Smooth muscle cell (in vitro differentiated cells): ENCODE measurements around the gene SHISA4. TPM values are rescaled to one million over a fixed set of nuclear protein-coding genes. Genes with fewer than 3 reads are reported as not detected.

Source experiments
- DNase-seq: peaks from one replicate; lab custom pipeline; 2025; ENCODE audit not compliant: unreplicated experiment; lab: John Stamatoyannopoulos, UW
- H2AFZ ChIP-seq: fragments of 200-600 bp; sonication (generic); 2 replicates; pipeline ENCODE4 v1.6.0; 2016; ENCODE audit warnings: antibody characterized with exemption, low read depth, mild to moderate bottlenecking
- H3F3A ChIP-seq: fragments of 200-600 bp; sonication (generic); 2 replicates; pipeline ENCODE4 v1.6.0; 2017; ENCODE audit warnings: antibody characterized with exemption, low read depth
- H3K27ac ChIP-seq: fragments of 200-600 bp; sonication (generic); 2 replicates; pipeline ENCODE4 v1.5.1; 2016; ENCODE audit warnings: low read depth, mild to moderate bottlenecking
- H3K27me3 ChIP-seq: fragments of 200-600 bp; sonication (generic); 2 replicates; pipeline ENCODE4 v1.6.1; 2016; ENCODE audit warnings: low read depth, mild to moderate bottlenecking
- H3K36me3 ChIP-seq: fragments of 200-600 bp; sonication (generic); 2 replicates; pipeline ENCODE4 v1.5.1; 2016; ENCODE audit warnings: low read depth
- H3K4me1 ChIP-seq: fragments of 200-600 bp; sonication (generic); 2 replicates; pipeline ENCODE4 v1.5.1; 2016; ENCODE audit warnings: low read depth
- H3K4me2 ChIP-seq: fragments of 200-600 bp; sonication (generic); 2 replicates; pipeline ENCODE4 v1.6.0; 2016; ENCODE audit warnings: mild to moderate bottlenecking
- H3K4me3 ChIP-seq: fragments of 200-600 bp; sonication (generic); 2 replicates; pipeline ENCODE4 v1.5.1; 2016; ENCODE audit warnings: mild to moderate bottlenecking
- H3K79me2 ChIP-seq: fragments of 200-600 bp; sonication (generic); 2 replicates; pipeline ENCODE4 v1.6.0; 2016; ENCODE audit warnings: low read depth, mild to moderate bottlenecking
- H3K9ac ChIP-seq: fragments of 200-600 bp; sonication (generic); 2 replicates; pipeline ENCODE4 v1.6.0; 2016; ENCODE audit warnings: low read depth
- H3K9me3 ChIP-seq: fragments of 200-600 bp; sonication (generic); replicated peaks from 2 replicates; pipeline ENCODE4 v1.5.1; 2016; ENCODE audit warnings: low read depth
- H4K20me1 ChIP-seq: fragments of 200-600 bp; sonication (generic); 2 replicates; pipeline ENCODE4 v1.6.0; 2016; ENCODE audit warnings: low read depth
- WGBS: methylation state at CpG from one replicate; pipeline ENCODE4 v1.1.7; 2016; ENCODE audit warnings: low lambda C conversion rate; 5-methylcytosine and 5-hydroxymethylcytosine counted together
- polyA plus RNA-seq: library from polyadenylated mRNA; unstranded; fragments of >200 nt; fragmentation: Nextera tagmentation; extraction: Ambion mirVana; gene quantifications from 2 replicates; pipeline ENCODE4 v1.2.1, GENCODE V29; 2016
- total RNA-seq: library from RNA; depleted of rRNA; stranded (reverse); fragments of >200 nt; gene quantifications from 2 replicates; pipeline ENCODE4 v1.2.3, GENCODE V29; 2014
- TF ChIP-seq, protein P1 (sequence below): fragments of 200-600 bp; sonication (generic); IDR thresholded peaks from 2 replicates; pipeline ENCODE4 v1.5.1; 2017; ENCODE audit warnings: borderline replicate concordance, mild to moderate bottlenecking, antibody characterized with exemption; ENCODE audit not compliant: insufficient read depth, poor library complexity, severe bottlenecking

Gene SHISA4
- total and polyA plus RNA-seq, 2 experiments from 2014 or later: 30.1 to 73.5 TPM

DNA sequence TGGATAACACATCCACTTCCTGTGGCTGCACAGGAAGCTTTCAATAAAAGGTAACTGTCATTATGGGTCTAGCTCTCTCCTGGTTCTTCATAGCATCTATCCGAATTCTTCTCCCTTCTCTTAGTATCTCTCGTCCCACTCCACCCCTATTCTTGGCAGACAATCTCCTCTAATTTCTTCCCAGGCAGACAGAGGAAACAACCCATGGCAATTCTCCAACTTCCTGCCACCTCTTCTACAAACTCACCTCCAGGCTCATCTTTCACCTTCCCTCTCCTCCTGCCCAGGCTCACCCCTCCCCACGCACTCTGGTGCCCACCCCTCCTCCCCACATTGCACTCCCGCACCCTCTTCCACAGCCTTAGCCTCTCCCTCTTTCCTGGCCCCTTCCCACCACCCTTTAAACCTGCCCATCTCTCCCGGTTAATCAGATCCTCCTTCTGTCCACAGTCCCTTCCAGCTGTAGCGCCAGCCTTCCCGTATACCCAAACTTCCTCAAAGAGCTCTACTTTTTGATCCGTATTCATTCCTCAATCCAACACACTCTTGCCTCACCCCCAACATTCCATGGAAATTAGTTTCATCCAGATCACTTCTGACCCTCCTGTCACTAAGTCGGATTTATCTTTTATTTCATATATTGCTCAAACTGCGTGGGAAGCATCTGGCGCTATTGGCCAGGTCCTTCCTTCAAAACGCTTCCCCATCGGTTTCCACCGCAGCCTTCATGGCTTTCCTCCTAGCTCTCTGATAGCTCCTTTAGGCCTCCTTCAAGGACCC, 25.9 kb downstream of the SHISA4 start:
- no peak for DNase-seq
- H3F3A ChIP-seq: peaks cover 11% of the 10 kb centered on the region
- H3K79me2 ChIP-seq: no peaks in the 10 kb centered on the region
- no peak overlapping the region for H3K4me2 ChIP-seq
- TF ChIP-seq, protein P1, sequence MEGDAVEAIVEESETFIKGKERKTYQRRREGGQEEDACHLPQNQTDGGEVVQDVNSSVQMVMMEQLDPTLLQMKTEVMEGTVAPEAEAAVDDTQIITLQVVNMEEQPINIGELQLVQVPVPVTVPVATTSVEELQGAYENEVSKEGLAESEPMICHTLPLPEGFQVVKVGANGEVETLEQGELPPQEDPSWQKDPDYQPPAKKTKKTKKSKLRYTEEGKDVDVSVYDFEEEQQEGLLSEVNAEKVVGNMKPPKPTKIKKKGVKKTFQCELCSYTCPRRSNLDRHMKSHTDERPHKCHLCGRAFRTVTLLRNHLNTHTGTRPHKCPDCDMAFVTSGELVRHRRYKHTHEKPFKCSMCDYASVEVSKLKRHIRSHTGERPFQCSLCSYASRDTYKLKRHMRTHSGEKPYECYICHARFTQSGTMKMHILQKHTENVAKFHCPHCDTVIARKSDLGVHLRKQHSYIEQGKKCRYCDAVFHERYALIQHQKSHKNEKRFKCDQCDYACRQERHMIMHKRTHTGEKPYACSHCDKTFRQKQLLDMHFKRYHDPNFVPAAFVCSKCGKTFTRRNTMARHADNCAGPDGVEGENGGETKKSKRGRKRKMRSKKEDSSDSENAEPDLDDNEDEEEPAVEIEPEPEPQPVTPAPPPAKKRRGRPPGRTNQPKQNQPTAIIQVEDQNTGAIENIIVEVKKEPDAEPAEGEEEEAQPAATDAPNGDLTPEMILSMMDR: no peak
- no peak overlapping the region for H3K9ac ChIP-seq
- no peaks in the 10 kb centered on the region for H3K9me3 ChIP-seq
- H3K27me3 ChIP-seq: no peaks in the 10 kb centered on the region
- H3K27ac ChIP-seq: peak overlapping the region; percentile 24
- H3K4me3 ChIP-seq: no peak overlapping the region
- H4K20me1 ChIP-seq: no peaks in the 10 kb centered on the region
- H3K36me3 ChIP-seq: no peaks in the 10 kb centered on the region
- H2AFZ ChIP-seq: no peak overlapping the region
- H3K4me1 ChIP-seq: peaks cover 8% of the 10 kb centered on the region
- whole genome bisulfite sequencing: 75% methylated on average over 12 of the region's 14 CpGs

DNA sequence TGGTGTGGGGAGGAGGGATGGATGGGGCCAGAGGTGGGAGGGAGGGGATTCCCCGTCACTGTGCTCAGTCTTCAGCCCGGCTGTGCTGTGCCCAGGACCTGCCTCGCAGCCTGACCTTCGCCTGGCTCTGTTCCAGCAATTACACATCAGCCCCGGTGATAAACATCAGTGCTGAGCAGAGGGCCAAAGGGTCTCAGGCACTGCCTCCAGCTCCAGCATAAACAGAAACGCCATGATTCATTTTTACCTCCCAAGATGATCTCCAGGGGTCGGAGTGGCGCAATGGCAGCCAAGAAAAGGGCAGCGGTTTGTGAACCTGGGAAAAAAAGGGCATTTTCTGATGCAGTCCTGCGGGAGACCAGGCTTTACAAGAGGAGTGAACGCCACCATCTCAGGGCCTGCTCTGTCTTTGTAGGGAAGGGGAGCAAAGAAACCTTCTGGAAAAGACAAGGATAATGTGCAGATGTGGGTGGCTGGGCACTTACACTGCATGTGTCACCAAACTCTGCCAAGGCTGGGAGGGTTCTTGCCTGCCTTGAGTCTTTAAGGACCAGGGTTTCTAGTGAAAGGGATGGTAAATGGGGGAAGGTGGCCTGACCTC, 28.1 kb downstream of the SHISA4 start:
- Histone ChIP-seq H3F3A (peaks cover 16% of the 10 kb centered on the region), H2AFZ (no peak overlapping the region), H3K4me2 (peak overlapping the region; percentile 67), H3K4me3 (no peak overlapping the region), H3K27ac (peak overlapping the region; percentile 78), H3K36me3 (no peaks in the 10 kb centered on the region), H3K79me2 (no peaks in the 10 kb centered on the region), H3K4me1 (peaks cover 5% of the 10 kb centered on the region), H3K9me3 (no peaks in the 10 kb centered on the region), H3K27me3 (no peaks in the 10 kb centered on the region), H3K9ac (no peak overlapping the region), H4K20me1 (no peaks in the 10 kb centered on the region)
- WGBS: 16% methylated on average over 11 of the region's 11 CpGs
- TF ChIP-seq, protein P1: no peak
- DNase-seq: peak; percentile 26

DNA sequence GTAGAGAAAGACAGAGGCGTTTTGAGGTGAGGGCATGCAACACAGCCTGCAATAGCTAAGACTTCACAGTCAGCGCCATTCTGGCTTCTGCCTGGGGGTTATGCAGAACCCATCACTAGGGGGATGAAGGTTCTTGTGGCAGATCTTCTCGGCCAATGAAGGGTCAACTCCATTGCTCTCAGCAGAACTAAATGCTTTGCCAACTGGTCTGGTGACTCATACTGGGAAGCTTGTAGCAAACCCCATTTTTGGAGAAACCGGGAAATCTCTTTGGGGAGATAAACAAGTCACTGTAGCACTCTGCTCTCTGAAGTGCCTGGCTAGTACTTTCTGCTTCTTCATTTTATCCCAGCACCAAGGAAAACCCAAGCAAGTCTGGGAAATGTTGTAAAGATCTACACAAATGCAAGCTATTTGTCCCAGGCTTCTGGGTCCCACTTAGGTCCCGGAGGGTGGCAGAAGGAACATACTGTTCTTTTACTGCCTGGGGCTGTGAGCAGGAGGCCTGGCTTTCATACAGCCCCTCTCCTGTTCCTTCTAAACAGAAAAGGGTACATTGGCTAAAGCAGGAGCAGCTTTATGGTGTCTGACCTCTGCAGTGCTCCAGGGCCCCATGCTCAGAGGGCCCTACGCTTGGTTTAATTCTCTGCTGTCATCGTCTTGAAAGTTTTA, 28.8 kb downstream of the SHISA4 start:
- H3K36me3 ChIP-seq: no peaks in the 10 kb centered on the region
- no peak overlapping the region for H3K4me3 ChIP-seq
- no peaks in the 10 kb centered on the region for H3K9me3 ChIP-seq
- peak overlapping the region; percentile 2 for H3K9ac ChIP-seq
- H4K20me1 ChIP-seq: no peaks in the 10 kb centered on the region
- WGBS: 33% methylated on average over 7 of the region's 7 CpGs
- peaks cover 16% of the 10 kb centered on the region for H3F3A ChIP-seq
- H3K27me3 ChIP-seq: no peaks in the 10 kb centered on the region
- TF ChIP-seq, protein P1: no peak
- peak overlapping the region; percentile 78 for H3K27ac ChIP-seq
- H3K4me1 ChIP-seq: no peaks in the 10 kb centered on the region
- no peak for DNase-seq
- peak overlapping the region; percentile 67 for H3K4me2 ChIP-seq
- H3K79me2 ChIP-seq: no peaks in the 10 kb centered on the region
- H2AFZ ChIP-seq: no peak overlapping the region
